Heart right ventricle (tissue), 16 donors: Measurements from ENCODE around the gene NEDD4L. TPM values are rescaled to one million over a fixed set of nuclear protein-coding genes. Genes with fewer than 3 reads are reported as not detected.

Experiments used
- ATAC-seq, 8 donors: fragments of 200-7000 bp; cut with Tn5 transposase; one replicate each; pipeline ENCODE4 v1.9.1; 2020; ENCODE audit warnings: mild to moderate bottlenecking in 8 of 8, moderate library complexity in 8 of 8, moderate number of reproducible peaks in 1 of 8
- DNase-seq, 2 donors: peaks; one replicate each; pipeline ENCODE4 v3.0.0-alpha.2; 2020
- H3K27ac ChIP-seq, 10 donors: fragments of 200-600 bp; sonication (generic) in 2 of 10; one replicate each; pipeline versions ENCODE4 v1.5.0 to v1.8.0; 2020 to 2022; ENCODE audit warnings: mild to moderate bottlenecking in 3 of 10
- H3K27me3 ChIP-seq, 7 donors: fragments of 200-600 bp; one replicate each; pipeline ENCODE4 v1.8.0; 2021 to 2022; ENCODE audit warnings: mild to moderate bottlenecking in 2 of 7
- H3K36me3 ChIP-seq, 9 donors: fragments of 200-600 bp; sonication (generic) in 1 of 9; one replicate each; pipeline versions ENCODE4 v1.5.0 to v1.8.0; 2020 to 2022; ENCODE audit warnings: mild to moderate bottlenecking in 2 of 9
- H3K4me1 ChIP-seq, 9 donors: fragments of 200-600 bp; sonication (generic) in 1 of 9; one replicate each; pipeline versions ENCODE4 v1.5.0 to v1.8.0; 2020 to 2022; ENCODE audit warnings: mild to moderate bottlenecking in 4 of 9
- H3K4me3 ChIP-seq, 10 donors: fragments of 200-600 bp; sonication (generic) in 2 of 10; one replicate each; pipeline versions ENCODE4 v1.5.0 to v1.8.0; 2020 to 2022; ENCODE audit warnings: mild to moderate bottlenecking in 7 of 10, moderate library complexity in 2 of 10
- H3K9me3 ChIP-seq, 11 donors: fragments of 200-600 bp in 10 of 11; sonication (generic) in 2 of 11; one replicate each; pipeline versions ENCODE4 v1.5.0 to v1.8.0; 2013 to 2022; ENCODE audit warnings: mild to moderate bottlenecking in 2 of 11, control low read depth in 1 of 11, moderate library complexity in 1 of 11
- WGBS, 2 donors: extraction: QIAGEN DNeasy Blood & Tissue Kit; methylation state at CpG; one replicate each; pipeline ENCODE4 v1.1.7; 2013; ENCODE audit warnings: inconsistent platforms in 1 of 2; 5-methylcytosine and 5-hydroxymethylcytosine counted together
- intact Hi-C, 10 donors: fragments of 100-400 bp; cut with DNase I; formaldehyde crosslinking; loops; one replicate each; pipeline versions ENCODE4 v1.11.1 to v1.14.2; 2022
- polyA plus RNA-seq, 2 donors: library from polyadenylated mRNA; stranded (reverse); fragments of 200-250 nt; gene quantifications; one replicate each; pipeline ENCODE4 v1.2.3, GENCODE V29; 2013
- total RNA-seq, 10 donors: library from RNA; stranded (reverse); fragmentation: NEBNext Ultra II Directional in 3 of 10; extraction: Animal tissue kit (Norgen Biotek cat#: 25700) in 3 of 10; gene quantifications; one replicate each; pipeline versions ENCODE4 v1.2.1 to v1.2.4, GENCODE V29; 2021 to 2023
- TF ChIP-seq, protein P1 (sequence below), 9 donors: fragments of 200-600 bp; sonication (generic) in 2 of 9; IDR thresholded peaks; one replicate each; pipeline versions ENCODE4 v1.5.0 to v1.8.0; 2021 to 2022; ENCODE audit warnings: antibody characterized with exemption in 9 of 9, mild to moderate bottlenecking in 5 of 9, moderate library complexity in 1 of 9
- donor health status: Arrhythmogenic right ventricular cardiomyopathy.
- donor health status: ischemic (EF 13 %, LVEDD 7.1; RV severe dilation, severe dysfunction).
- donor health status: healthy with polysubstance abuse.
- donor health status: DM: no; HTN: yes; CAD: no.
- donor health status: DM: no; HTN: no; CAD: no.
- donor health status: ischemic (EF 25% LVEDD 6.9; RV normal size, moderate dysfunction).
- donor health status: ischemic (EF 25% LVEDD 5.7; RV mildly dilated, moderate dysfunction).
- donor health status: healthy.
- donor health status: DM: yes; HTN: yes; CAD: no.
- donor health status: Ischemic cardiomyopathy.
- donor health status: ischemic (EF 35%, LVEDD 5.7; RV mildly dilated, moderate dysfunction).
- donor health status: nonischemic (EF 11% LVEDD 7.7; RV severe dilation, severe dysfunction).
- donor health status: DM: yes; HTN: yes; CAD: no.
- donor health status: PGD.
- donor health status: ischemic (EF 29% LVEDD 5.4; RV normal size, mild dysfunction).
- donor health status: nonischemic (EF 23%, LVEDD 6.1; RV moderate dilation, normal function).

Gene NEDD4L
- total and polyA plus RNA-seq, 12 donors, result 9.6 to 67.1 (median 49.4) TPM

DNA sequence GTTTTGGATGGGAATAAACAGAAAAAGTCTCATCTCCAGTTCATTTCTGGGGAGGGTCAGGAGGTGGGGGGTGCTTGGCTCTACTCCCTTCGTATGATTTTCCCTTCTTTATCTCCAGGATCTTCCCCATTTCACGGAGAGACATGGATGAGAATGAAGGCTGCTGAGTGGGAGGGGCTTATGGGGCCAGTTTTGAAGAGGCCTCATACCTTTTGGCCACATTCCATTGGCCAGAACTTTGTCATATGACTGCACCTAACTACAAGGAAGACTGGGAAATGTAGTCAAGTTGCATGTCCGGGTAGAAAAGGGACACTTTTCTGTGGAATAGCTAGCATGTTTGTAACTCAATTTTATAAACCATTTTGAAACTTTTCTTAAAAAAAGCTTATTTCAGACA, 117.6 kb downstream of the NEDD4L start:
- WGBS, 2 donors, result 56 to 63% methylated on average over 3 of the region's 3 CpGs
- H3K27ac ChIP-seq, result no peak overlapping the region
- no peaks in the 10 kb centered on the region for H3K36me3 ChIP-seq
- H3K4me3 ChIP-seq, result no peak overlapping the region
- intact Hi-C loops, result no loop called here
- DNase-seq (no peak), ATAC-seq (no peak)
- TF ChIP-seq, protein P1, sequence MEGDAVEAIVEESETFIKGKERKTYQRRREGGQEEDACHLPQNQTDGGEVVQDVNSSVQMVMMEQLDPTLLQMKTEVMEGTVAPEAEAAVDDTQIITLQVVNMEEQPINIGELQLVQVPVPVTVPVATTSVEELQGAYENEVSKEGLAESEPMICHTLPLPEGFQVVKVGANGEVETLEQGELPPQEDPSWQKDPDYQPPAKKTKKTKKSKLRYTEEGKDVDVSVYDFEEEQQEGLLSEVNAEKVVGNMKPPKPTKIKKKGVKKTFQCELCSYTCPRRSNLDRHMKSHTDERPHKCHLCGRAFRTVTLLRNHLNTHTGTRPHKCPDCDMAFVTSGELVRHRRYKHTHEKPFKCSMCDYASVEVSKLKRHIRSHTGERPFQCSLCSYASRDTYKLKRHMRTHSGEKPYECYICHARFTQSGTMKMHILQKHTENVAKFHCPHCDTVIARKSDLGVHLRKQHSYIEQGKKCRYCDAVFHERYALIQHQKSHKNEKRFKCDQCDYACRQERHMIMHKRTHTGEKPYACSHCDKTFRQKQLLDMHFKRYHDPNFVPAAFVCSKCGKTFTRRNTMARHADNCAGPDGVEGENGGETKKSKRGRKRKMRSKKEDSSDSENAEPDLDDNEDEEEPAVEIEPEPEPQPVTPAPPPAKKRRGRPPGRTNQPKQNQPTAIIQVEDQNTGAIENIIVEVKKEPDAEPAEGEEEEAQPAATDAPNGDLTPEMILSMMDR (IDR thresholded peaks at IDR 0.05), result no peak
- H3K27me3 ChIP-seq, result no peaks in the 10 kb centered on the region
- H3K4me1 ChIP-seq, result no peaks in the 10 kb centered on the region
- H3K9me3 ChIP-seq, result no peaks in the 10 kb centered on the region

DNA sequence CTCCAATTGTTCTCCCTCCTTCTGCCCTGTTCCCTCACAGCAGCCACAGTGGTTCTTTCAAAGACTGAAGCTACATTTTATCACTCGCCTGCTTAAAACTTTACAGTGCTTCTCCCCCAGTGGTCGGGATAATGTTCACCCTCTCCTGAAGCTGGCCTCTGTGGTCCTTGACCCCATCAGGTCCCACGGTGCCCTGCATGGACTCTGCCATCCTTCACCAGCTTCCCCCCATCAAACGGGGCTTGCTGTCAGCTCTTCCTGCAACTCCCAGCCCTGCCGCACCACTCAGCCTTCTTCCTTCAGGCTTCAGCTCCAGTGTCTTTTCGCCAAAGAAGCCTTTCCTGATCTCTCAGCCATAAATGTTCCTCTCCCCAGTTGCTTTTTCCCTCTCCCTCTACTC, 118.1 kb downstream of the NEDD4L start:
- H3K27me3 ChIP-seq, result no peaks in the 10 kb centered on the region
- no peaks in the 10 kb centered on the region for H3K4me1 ChIP-seq
- no peaks in the 10 kb centered on the region for H3K9me3 ChIP-seq
- H3K36me3 ChIP-seq, result no peaks in the 10 kb centered on the region
- DNase-seq, result no peak
- 78 to 81% methylated on average over 6 of the region's 6 CpGs for WGBS, 2 donors
- TF ChIP-seq, protein P1 (IDR thresholded peaks at IDR 0.05), result no peak
- no peak overlapping the region for H3K27ac ChIP-seq
- intact Hi-C loops, result no loop called here
- no peak overlapping the region for H3K4me3 ChIP-seq
- no peak for ATAC-seq

DNA sequence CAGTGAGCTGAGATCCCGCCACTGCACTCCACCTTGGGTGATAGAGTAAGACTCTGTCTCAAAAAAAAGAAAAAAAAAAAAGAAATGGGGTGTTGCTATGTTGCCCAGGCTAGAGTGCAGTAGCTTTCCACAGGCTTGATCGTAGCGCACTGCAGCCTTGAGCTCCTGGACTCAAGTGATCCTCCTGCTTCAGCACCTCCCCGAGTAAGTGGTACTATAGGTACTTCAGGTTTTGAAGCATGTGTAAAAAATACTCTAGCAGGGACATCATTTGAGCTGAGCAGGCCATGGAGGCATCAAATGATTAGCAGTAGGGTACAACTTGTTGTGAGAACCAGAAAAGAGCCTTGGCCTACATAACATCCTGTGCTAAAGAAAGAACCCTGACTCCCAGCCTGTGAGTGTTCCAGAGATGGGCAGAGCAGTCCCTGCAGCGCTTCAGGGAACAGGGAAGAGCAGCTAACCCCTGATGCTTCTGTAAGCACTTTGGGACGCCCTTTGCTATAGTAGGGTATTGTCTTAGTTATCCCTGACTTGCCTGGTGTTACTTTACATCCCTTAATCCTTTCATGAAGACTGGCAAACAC, 119.1 kb downstream of the NEDD4L start:
- Histone ChIP-seq H3K4me3 (no peak overlapping the region), H3K4me1 (no peaks in the 10 kb centered on the region), H3K27ac (no peak overlapping the region), H3K9me3 (no peaks in the 10 kb centered on the region), H3K27me3 (no peaks in the 10 kb centered on the region), H3K36me3 (no peaks in the 10 kb centered on the region)
- intact Hi-C loops, result no loop called here
- 98 to 99% methylated on average over 6 of the region's 6 CpGs for WGBS, 2 donors
- DNase-seq (no peak), ATAC-seq (no peak)
- TF ChIP-seq, protein P1 (IDR thresholded peaks at IDR 0.05), result no peak

DNA sequence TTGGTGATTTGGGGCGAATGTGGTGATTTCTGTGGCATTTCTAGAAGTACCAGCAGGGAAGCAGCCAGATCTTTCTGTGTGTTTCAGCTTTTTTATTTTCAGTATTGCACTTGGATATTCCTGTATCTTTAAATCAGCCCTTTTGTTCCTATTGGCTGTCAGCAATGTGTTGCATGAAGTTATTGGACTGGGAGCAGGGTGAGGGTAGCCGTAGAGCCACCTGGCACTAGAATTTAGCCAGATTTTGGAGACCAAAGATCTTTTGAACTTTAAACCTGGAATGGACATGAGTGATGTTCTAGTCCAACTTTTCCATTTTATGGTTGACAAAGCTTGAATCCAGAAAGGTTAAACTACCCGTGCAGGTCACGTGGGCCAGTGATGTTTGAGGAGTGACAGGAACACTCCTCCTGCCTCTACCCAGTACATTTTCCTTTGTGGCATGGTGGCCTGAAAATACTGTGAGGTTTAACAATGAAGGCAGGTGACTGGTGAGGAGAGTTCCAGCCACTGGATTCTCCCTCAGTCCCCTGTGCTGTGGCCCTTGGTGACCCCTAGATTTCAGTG, 122.3 kb downstream of the NEDD4L start:
- no peak overlapping the region for H3K4me3 ChIP-seq
- H3K27me3 ChIP-seq, result no peaks in the 10 kb centered on the region
- no peaks in the 10 kb centered on the region for H3K36me3 ChIP-seq
- WGBS, 2 donors, result 91 to 98% methylated on average over 4 of the region's 4 CpGs
- no peak for DNase-seq
- no peak for ATAC-seq
- H3K27ac ChIP-seq, result no peak overlapping the region
- TF ChIP-seq, protein P1 (IDR thresholded peaks at IDR 0.05), result no peak
- no peaks in the 10 kb centered on the region for H3K4me1 ChIP-seq
- no peaks in the 10 kb centered on the region for H3K9me3 ChIP-seq
- intact Hi-C loops, result no loop called here
